ENCODE measurements around the gene ZC3HAV1L.

DNA sequence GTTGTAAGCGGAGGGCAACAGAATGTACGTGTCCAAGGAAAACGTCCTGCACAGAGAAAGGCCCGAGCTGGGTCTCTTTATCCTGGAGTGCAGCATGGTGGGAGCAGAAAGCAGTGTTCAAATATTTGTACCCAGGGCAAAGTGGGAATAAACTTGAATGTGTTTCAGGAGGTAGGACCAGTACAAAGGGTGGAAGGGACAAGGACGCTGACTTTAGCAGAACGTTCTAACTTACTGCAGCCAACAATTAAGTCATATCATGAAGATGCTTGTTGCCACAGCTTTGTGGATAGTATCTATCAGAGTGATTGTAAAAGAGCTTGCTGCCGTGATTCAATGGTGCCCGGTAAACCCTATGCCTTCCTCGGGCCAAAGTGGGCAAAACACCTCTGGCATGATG lies 30.5 kb upstream of the ZC3HAV1L start:
- TF ChIP-seq CTCF (IDR thresholded peaks at IDR 0.05) = no peak
- TF ChIP-seq POLR2AphosphoS5 (IDR thresholded peaks at IDR 0.05) = no peak

Measured in breast epithelium (tissue), 3 donors.